HG03097 (cell line): Measurements from ENCODE around the gene GALNT9.

ENCODE experiments used
- ATAC-seq: cut with Tn5 transposase; IDR thresholded peaks from one replicate; pipeline ENCODE4 v1.9.1; 2021; ENCODE audit not compliant: unreplicated experiment, low FRiP score

GALNT9 gene

GRCh38 chr12:132282031-132282949 is 47.1 kb downstream of the GALNT9 start:
- ATAC-seq = no peak

GRCh38 chr12:132281038-132281437 is 48.4 kb downstream of the GALNT9 start:
- ATAC-seq = no peak

GRCh38 chr12:132280406-132280805 is 49.0 kb downstream of the GALNT9 start:
- ATAC-seq = no peak

GRCh38 chr12:132279930-132280329 is 49.5 kb downstream of the GALNT9 start:
- ATAC-seq = no peak

GRCh38 chr12:132279184-132279889 is 50.1 kb downstream of the GALNT9 start:
- no peak for ATAC-seq

- no peak for ATAC-seq
These were observed 50.8 kb downstream of the GALNT9 start for GRCh38 chr12:132278401-132279183.

- ATAC-seq = no peak
These were observed 51.4 kb downstream of the GALNT9 start for GRCh38 chr12:132277949-132278348.

GRCh38 chr12:132277374-132277941 is 51.9 kb downstream of the GALNT9 start:
- no peak for ATAC-seq

DNA sequence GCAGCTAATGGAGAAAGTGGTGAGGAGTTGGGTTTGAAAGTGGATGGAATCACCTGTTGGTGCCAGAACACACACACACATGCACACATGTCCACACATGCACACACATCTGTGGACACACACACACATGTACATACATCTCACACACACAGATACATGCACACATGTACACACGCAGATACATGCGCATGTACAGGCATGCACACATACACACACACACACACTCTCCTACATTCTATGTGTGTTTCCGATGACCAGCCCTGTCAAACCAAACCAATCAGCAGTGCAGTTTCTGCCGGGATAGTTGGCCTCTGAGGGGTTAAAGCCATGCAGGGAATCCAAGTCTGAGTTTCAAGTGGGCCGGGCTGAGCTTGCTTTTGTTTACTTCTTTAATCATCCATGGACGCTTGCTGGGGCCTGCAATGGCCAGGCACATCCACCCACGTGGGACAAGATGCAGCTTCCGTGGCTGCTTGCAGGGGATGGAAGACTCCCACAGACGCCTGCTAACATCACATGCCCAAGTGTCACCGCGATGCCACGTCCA is 52.5 kb downstream of the GALNT9 start:
- ATAC-seq = no peak

GRCh38 chr12:132276066-132276826 is 53.1 kb downstream of the GALNT9 start:
- ATAC-seq = no peak

DNA sequence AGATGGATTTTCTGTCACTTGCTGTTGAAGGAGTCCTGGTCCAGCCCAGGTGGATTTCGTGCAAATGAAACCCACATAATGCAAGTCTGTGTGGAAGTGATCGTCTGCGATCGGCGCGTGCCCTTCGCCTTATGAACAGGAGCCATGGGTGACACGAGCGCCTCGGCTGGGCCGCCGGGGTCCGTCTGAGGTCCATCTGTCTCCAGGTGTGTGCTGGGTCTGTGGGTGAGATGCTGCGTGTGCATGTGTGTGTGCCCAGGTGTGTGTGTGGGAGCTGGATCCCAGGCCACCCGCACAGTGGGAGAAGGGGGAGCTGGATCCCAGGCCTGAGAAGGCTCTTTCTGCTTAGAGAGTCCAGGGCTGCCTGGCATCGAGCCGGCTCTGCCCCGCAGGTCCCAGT is 53.8 kb downstream of the GALNT9 start:
- no peak for ATAC-seq

GRCh38 chr12:132275110-132275531 is 54.3 kb downstream of the GALNT9 start:
- ATAC-seq = no peak

DNA sequence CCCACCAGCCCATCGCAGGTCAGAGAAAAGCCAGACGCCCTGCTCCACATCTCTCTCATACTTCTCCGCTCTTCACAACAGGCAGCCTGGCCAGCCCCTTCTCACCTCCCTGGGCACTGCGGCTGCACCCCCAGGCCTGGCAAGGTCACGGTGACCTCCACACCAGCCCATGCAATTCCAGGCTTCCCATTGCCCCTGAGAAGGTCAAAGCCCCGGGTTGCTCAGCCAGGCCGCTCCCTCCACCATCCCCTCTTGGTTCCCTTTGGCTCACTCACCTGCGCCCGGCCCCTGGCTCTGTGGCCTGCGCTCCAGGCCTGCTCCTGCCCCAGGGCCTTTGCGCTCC is 55.4 kb downstream of the GALNT9 start:
- no peak for ATAC-seq

GRCh38 chr12:132272711-132273110 is 56.7 kb downstream of the GALNT9 start:
- ATAC-seq = no peak

GRCh38 chr12:132271755-132272092 is 57.7 kb downstream of the GALNT9 start:
- ATAC-seq = no peak

- no peak for ATAC-seq
These were observed 58.2 kb downstream of the GALNT9 start for GRCh38 chr12:132270969-132271754.

DNA sequence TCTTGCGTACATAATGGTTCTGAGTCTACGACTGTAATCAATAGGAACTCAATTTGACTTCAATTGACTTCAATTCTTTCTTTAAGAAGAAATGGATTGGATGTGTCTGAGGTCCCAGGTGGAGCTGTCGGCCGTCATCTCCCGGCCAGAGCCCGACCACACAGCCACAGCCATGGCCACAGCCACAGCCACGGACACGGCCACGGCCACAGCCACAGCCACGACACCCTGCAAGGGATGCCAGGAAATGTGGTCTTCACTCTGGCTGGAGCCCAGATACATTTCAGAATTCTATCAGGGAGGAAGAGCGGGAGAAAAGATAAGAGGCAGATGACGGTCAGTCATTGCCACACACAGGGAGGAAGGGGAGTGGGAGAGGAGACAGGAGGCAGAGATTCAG is 58.9 kb downstream of the GALNT9 start:
- no peak for ATAC-seq

GRCh38 chr12:132269271-132269968 is 60.0 kb downstream of the GALNT9 start:
- ATAC-seq = no peak

DNA sequence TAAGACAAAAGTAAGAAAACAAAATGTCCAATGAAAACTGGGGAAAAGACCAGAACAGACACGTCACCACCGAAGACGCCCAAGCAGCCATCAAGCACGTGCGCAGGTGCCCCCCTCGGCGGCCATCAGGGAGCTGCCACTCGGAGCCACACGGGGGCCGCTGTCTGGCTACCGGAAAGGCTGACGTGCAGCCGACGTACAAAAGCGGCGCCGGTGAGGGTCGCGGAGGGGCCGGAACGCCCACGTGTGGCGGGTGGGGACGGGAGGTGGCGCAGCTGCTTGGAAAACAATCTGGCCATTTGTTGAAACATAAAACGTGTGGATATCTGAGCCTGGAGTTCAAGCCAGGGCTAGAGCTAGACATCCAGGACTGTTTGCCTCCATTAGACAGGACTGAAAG is 60.7 kb downstream of the GALNT9 start:
- no peak for ATAC-seq
